Trophoblast cell (in vitro differentiated cells and primary cell): Measurements from ENCODE around the gene IGBP1.

Source experiments
- DNase-seq, 2 donors: peaks; one replicate each; pipeline ENCODE4 v3.0.0-alpha.2; 2016
- H2AFZ ChIP-seq: 2 replicates; pipeline ENCODE4 v1.6.1; 2013; ENCODE audit warnings: low read length, moderate library complexity, mild to moderate bottlenecking; ENCODE audit not compliant: insufficient read depth, poor library complexity
- H2AK5ac ChIP-seq: 2 replicates; pipeline ENCODE4 v1.6.1; 2013; ENCODE audit warnings: mild to moderate bottlenecking, low read length
- H2BK120ac ChIP-seq: 2 replicates; pipeline ENCODE4 v1.6.1; 2013; ENCODE audit warnings: low read length, mild to moderate bottlenecking, moderate library complexity; ENCODE audit not compliant: insufficient read depth, poor library complexity
- H2BK12ac ChIP-seq: 2 replicates; pipeline ENCODE4 v1.6.1; 2013; ENCODE audit warnings: mild to moderate bottlenecking, low read length, moderate library complexity
- H2BK5ac ChIP-seq: 2 replicates; pipeline ENCODE4 v1.6.1; 2013; ENCODE audit warnings: low read length, low read depth, moderate library complexity, mild to moderate bottlenecking; ENCODE audit not compliant: poor library complexity
- H3K14ac ChIP-seq: 2 replicates; pipeline ENCODE4 v1.6.1; 2013; ENCODE audit warnings: mild to moderate bottlenecking, low read length
- H3K18ac ChIP-seq: 2 replicates; pipeline ENCODE4 v1.6.1; 2013; ENCODE audit warnings: mild to moderate bottlenecking, low read length
- H3K23ac ChIP-seq: 2 replicates; pipeline ENCODE4 v1.6.1; 2013; ENCODE audit warnings: low read length
- H3K27ac ChIP-seq: 2 replicates; pipeline ENCODE4 v1.5.1; 2013; ENCODE audit warnings: low read depth, mild to moderate bottlenecking, inconsistent platforms, low read length, moderate library complexity
- H3K27me3 ChIP-seq: 2 replicates; pipeline ENCODE4 v1.6.1; 2013; ENCODE audit warnings: inconsistent platforms, mild to moderate bottlenecking, low read length, moderate library complexity; ENCODE audit not compliant: insufficient read depth
- H3K36me3 ChIP-seq, 2 experiments: 1 replicate in 1 of 2; 2 replicates in 1 of 2; pipeline ENCODE4 v1.6.1; 2013; ENCODE audit warnings: low read length in 2 of 2, mild to moderate bottlenecking in 2 of 2, moderate library complexity in 1 of 2; ENCODE audit not compliant: insufficient read depth in 2 of 2, control insufficient read depth in 1 of 2
- H3K4ac ChIP-seq: 2 replicates; pipeline ENCODE4 v1.6.1; 2013; ENCODE audit warnings: low read depth, mild to moderate bottlenecking, low read length, moderate library complexity
- H3K4me1 ChIP-seq, 2 experiments: 1 replicate in 1 of 2; 2 replicates in 1 of 2; pipeline ENCODE4 v1.6.1; 2013; ENCODE audit warnings: low read length in 2 of 2, mild to moderate bottlenecking in 2 of 2, moderate library complexity in 1 of 2; ENCODE audit not compliant: insufficient read depth in 2 of 2, control insufficient read depth in 1 of 2
- H3K4me2 ChIP-seq: 2 replicates; pipeline ENCODE4 v1.6.1; 2013; ENCODE audit warnings: inconsistent platforms, mild to moderate bottlenecking, low read length, moderate library complexity
- H3K4me3 ChIP-seq: 2 replicates; pipeline ENCODE4 v1.5.1; 2013; ENCODE audit warnings: mild to moderate bottlenecking, low read depth, low read length, inconsistent platforms
- H3K79me1 ChIP-seq: one replicate; pipeline ENCODE4 v1.6.1; 2013; ENCODE audit warnings: low read length
- H3K79me2 ChIP-seq: 2 replicates; pipeline ENCODE4 v1.6.1; 2013; ENCODE audit warnings: low read length, mild to moderate bottlenecking; ENCODE audit not compliant: control insufficient read depth, insufficient read depth, poor library complexity
- H3K9ac ChIP-seq: 2 replicates; pipeline ENCODE4 v1.6.1; 2013; ENCODE audit warnings: mild to moderate bottlenecking, low read length
- H3K9me3 ChIP-seq: 2 replicates; pipeline ENCODE4 v1.6.1; 2013; ENCODE audit warnings: low read depth, mild to moderate bottlenecking, control low read depth, inconsistent platforms, low read length; ENCODE audit not compliant: insufficient read depth
- H4K12ac ChIP-seq: 2 replicates; pipeline ENCODE4 v1.6.1; 2013; ENCODE audit warnings: low read depth, mild to moderate bottlenecking, low read length, moderate library complexity
- H4K8ac ChIP-seq: 2 replicates; pipeline ENCODE4 v1.6.1; 2013; ENCODE audit warnings: low read depth, mild to moderate bottlenecking, low read length, moderate library complexity
- H4K91ac ChIP-seq: one replicate; pipeline ENCODE4 v1.6.1; 2013; ENCODE audit warnings: low read depth, mild to moderate bottlenecking, low read length, moderate library complexity
- WGBS: extraction: QIAGEN DNeasy Blood & Tissue Kit; methylation state at CpG from one replicate; pipeline ENCODE4 v1.1.7; 2013; ENCODE audit warnings: missing lambda C conversion rate; ENCODE audit not compliant: insufficient read length, insufficient coverage; ENCODE audit errors: extremely low coverage; 5-methylcytosine and 5-hydroxymethylcytosine counted together

IGBP1 gene

DNA sequence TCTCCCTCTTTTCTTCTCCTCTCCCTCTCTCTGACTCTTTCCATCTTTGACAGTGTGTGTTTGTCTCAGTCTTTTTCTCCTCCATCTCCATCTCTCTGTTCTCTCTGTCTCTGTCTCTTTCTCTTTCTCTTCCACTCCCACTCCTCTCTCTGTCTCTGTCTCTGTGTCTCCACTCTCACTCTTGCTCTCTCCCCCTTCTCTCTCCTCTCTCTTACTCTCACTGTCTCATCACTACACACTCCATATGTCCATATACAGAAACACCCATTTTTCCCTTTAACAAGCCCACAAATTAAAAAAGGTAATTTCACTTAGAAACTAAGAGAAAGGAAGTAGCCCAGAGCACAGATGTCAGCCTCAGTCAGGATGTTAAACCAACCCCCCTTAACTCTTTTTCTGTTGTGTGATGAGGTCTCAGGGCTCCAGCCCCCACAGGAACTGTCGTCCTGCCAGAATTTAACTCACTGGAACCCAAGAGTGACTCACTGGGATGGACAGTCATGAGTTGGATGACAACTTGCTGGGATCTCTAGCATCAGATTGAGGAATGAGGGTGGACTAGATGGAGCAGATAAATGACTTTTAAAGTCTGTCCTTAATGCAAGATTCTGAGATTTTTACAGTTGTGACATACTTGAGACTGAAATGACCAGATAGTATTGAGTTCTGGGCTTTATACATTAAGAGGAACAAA is 43.5 kb upstream of the IGBP1 start:
- H4K8ac ChIP-seq = no peak overlapping the region
- no peak overlapping the region for H3K14ac ChIP-seq
- H3K9me3 ChIP-seq = no peaks in the 10 kb centered on the region
- no peak overlapping the region for H3K27ac ChIP-seq
- H3K4me2 ChIP-seq = no peak overlapping the region
- no peak overlapping the region for H2BK12ac ChIP-seq
- H3K18ac ChIP-seq = no peak overlapping the region
- DNase-seq = peak in 1 of 2 donors; percentile 63
- no peak overlapping the region for H2AFZ ChIP-seq
- H3K79me1 ChIP-seq = no peaks in the 10 kb centered on the region
- no peak overlapping the region for H4K91ac ChIP-seq
- no CpG with 5 or more reads among the region's 1 CpG for WGBS
- H2BK120ac ChIP-seq = no peak overlapping the region
- H3K79me2 ChIP-seq = no peaks in the 10 kb centered on the region
- no peak overlapping the region for H2AK5ac ChIP-seq
- no peak overlapping the region for H3K4me3 ChIP-seq
- H2BK5ac ChIP-seq = no peak overlapping the region
- no peaks in the 10 kb centered on the region for H3K36me3 ChIP-seq
- no peaks in the 10 kb centered on the region for H3K27me3 ChIP-seq
- H3K4me1 ChIP-seq = no peaks in the 10 kb centered on the region
- H4K12ac ChIP-seq = no peak overlapping the region
- no peak overlapping the region for H3K9ac ChIP-seq
- H3K23ac ChIP-seq = no peak overlapping the region
- no peak overlapping the region for H3K4ac ChIP-seq

DNA sequence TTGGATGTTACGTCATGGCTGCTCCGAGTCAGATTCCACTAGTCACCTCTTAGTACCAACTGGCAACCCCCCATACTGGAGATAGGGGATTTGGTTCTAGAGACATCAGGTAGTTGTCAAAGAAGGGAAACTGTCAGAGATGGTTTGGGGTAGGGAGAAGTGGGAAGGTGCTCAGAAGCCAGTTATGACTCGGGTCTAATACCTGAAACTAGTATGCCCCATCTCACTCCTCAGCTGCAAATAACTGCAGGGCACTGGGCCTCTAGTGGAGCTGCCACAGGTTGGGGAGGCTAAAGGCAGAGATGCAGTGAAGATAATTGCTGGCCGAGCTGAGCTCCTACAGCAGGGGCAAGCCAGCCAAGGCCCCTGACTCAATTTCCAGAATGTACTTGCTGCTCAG is 41.0 kb upstream of the IGBP1 start:
- DNase-seq = no peak
- Histone ChIP-seq H2AFZ (no peak overlapping the region), H2BK12ac (no peak overlapping the region), H3K27me3 (no peaks in the 10 kb centered on the region), H3K18ac (no peak overlapping the region), H3K27ac (no peak overlapping the region), H3K4ac (no peak overlapping the region), H3K23ac (no peak overlapping the region), H3K36me3 (no peaks in the 10 kb centered on the region), H4K91ac (no peak overlapping the region), H3K79me2 (no peaks in the 10 kb centered on the region), H2BK120ac (no peak overlapping the region), H3K14ac (no peak overlapping the region), H3K9me3 (no peaks in the 10 kb centered on the region), H4K12ac (no peak overlapping the region), H3K4me2 (no peak overlapping the region), H3K4me1 (no peaks in the 10 kb centered on the region), H2AK5ac (no peak overlapping the region), H3K9ac (no peak overlapping the region), H3K79me1 (no peaks in the 10 kb centered on the region), H3K4me3 (no peak overlapping the region), H2BK5ac (no peak overlapping the region), H4K8ac (no peak overlapping the region)
- WGBS = no CpG with 5 or more reads among the region's 4 CpGs

DNA sequence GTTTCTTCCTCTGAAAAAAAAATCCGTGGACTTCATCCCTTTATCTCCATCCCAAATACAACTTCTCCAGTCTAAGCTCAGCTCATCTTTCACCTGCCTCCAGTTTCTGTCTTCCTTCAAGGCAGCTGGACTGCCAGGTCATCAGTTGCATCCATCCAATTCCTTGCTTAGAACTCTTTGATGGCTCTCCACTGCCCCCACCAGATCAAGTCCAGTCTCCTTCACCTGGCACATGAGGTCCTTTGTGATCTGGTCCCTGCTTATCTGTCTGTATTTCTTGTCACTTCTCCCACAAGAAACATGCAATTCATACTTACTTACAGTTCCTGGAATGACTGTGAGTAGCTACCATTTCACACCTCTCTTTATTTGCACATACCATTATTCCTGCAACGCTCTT is 37.2 kb upstream of the IGBP1 start:
- no peaks in the 10 kb centered on the region for H3K79me2 ChIP-seq
- no peaks in the 10 kb centered on the region for H3K9me3 ChIP-seq
- H3K4ac ChIP-seq = no peak overlapping the region
- no peaks in the 10 kb centered on the region for H3K27me3 ChIP-seq
- H3K23ac ChIP-seq = no peak overlapping the region
- no peaks in the 10 kb centered on the region for H3K79me1 ChIP-seq
- H2BK12ac ChIP-seq = no peak overlapping the region
- no peak overlapping the region for H3K9ac ChIP-seq
- H4K12ac ChIP-seq = no peak overlapping the region
- H2AK5ac ChIP-seq = no peak overlapping the region
- H4K8ac ChIP-seq = no peak overlapping the region
- no peak overlapping the region for H2BK5ac ChIP-seq
- H2AFZ ChIP-seq = no peak overlapping the region
- WGBS = no CpG with 5 or more reads among the region's 2 CpGs
- no peak overlapping the region for H3K14ac ChIP-seq
- no peak for DNase-seq
- no peak overlapping the region for H2BK120ac ChIP-seq
- no peak overlapping the region for H3K4me2 ChIP-seq
- H3K18ac ChIP-seq = no peak overlapping the region
- no peak overlapping the region for H4K91ac ChIP-seq
- no peak overlapping the region for H3K4me3 ChIP-seq
- H3K36me3 ChIP-seq = no peaks in the 10 kb centered on the region
- no peaks in the 10 kb centered on the region for H3K4me1 ChIP-seq
- no peak overlapping the region for H3K27ac ChIP-seq

DNA sequence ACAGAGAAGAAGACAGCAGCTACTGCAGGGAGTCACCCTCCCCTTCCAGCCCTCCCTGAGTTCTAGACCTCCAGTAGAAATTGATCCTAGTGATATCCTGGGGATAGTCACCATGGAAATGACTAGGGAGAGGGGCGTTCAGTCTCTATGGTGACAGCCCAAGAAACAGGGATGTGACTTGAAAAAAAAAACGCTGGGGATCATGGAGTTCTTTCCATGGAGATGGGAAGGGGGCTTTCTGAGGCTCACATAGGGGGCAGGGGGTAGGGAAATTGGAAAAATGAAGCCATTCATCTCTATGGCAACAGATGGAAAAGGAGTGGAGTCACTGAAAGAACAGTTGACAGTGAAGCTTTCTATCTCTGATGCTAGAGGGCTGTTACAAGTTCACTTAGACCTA is 28.0 kb upstream of the IGBP1 start:
- Histone ChIP-seq H3K79me2 (no peaks in the 10 kb centered on the region), H3K27me3 (no peaks in the 10 kb centered on the region), H3K4me2 (no peak overlapping the region), H2AK5ac (no peak overlapping the region), H3K36me3 (no peaks in the 10 kb centered on the region), H2BK5ac (no peak overlapping the region), H3K4me1 (no peaks in the 10 kb centered on the region), H4K12ac (no peak overlapping the region), H2BK120ac (no peak overlapping the region), H3K9me3 (no peaks in the 10 kb centered on the region), H3K4me3 (no peak overlapping the region), H3K79me1 (no peaks in the 10 kb centered on the region), H3K23ac (no peak overlapping the region), H3K18ac (no peak overlapping the region), H4K8ac (no peak overlapping the region), H3K9ac (no peak overlapping the region), H4K91ac (no peak overlapping the region), H3K4ac (no peak overlapping the region), H2AFZ (no peak overlapping the region), H3K14ac (no peak overlapping the region), H3K27ac (no peak overlapping the region), H2BK12ac (no peak overlapping the region)
- no CpG with 5 or more reads among the region's 2 CpGs for WGBS
- no peak for DNase-seq
